Endothelial cell (in vitro differentiated cells): ENCODE measurements around the gene BCAP31. TPM values are rescaled to one million over a fixed set of nuclear protein-coding genes. Genes with fewer than 3 reads are reported as not detected.
"Not testable (repeated sequence)": the region's sequence is repeated elsewhere in the genome, so short reads cannot be mapped to it uniquely, and the experiment has no call there.

Source experiments
- DNase-seq: peaks from one replicate; pipeline ENCODE4 v3.0.0; 2021; ENCODE audit warnings: low spot score
- H3K27ac Mint-ChIP-seq: one replicate; pipeline ENCODE4 v1.8.0; 2021; ENCODE audit warnings: mixed read lengths, inconsistent platforms; ENCODE audit not compliant: unreplicated experiment
- H3K27me3 Mint-ChIP-seq: one replicate; pipeline ENCODE4 v1.8.0; 2021; ENCODE audit warnings: mild to moderate bottlenecking, moderate library complexity, mixed read lengths, inconsistent platforms; ENCODE audit not compliant: unreplicated experiment
- H3K36me3 Mint-ChIP-seq: one replicate; pipeline ENCODE4 v1.8.0; 2021; ENCODE audit warnings: mild to moderate bottlenecking, low read depth, mixed read lengths, inconsistent platforms; ENCODE audit not compliant: unreplicated experiment
- H3K4me1 Mint-ChIP-seq: one replicate; pipeline ENCODE4 v1.8.0; 2021; ENCODE audit warnings: mild to moderate bottlenecking, mixed read lengths, inconsistent platforms; ENCODE audit not compliant: unreplicated experiment
- H3K4me3 Mint-ChIP-seq: one replicate; pipeline ENCODE4 v1.8.0; 2021; ENCODE audit warnings: mild to moderate bottlenecking, mixed read lengths, inconsistent platforms; ENCODE audit not compliant: unreplicated experiment
- H3K9me3 Mint-ChIP-seq: one replicate; pipeline ENCODE4 v1.8.0; 2021; ENCODE audit warnings: mixed read lengths, inconsistent platforms; ENCODE audit not compliant: unreplicated experiment
- CTCF ChIP-seq: fragments of 200-600 bp; sonication (generic); IDR thresholded peaks from one replicate; pipeline ENCODE4 v1.5.0; 2021; ENCODE audit warnings: antibody characterized with exemption; ENCODE audit not compliant: unreplicated experiment
- total RNA-seq: library from RNA; stranded (reverse); fragmentation: NEBNext Ultra II Directional; extraction: Animal tissue kit (Norgen Biotek cat#: 25700); gene quantifications from one replicate; pipeline ENCODE4 v1.2.1, GENCODE V29; 2021; ENCODE audit not compliant: unreplicated experiment

The BCAP31 gene
- total RNA-seq, 1 donor from 2014 or later: 282 TPM

DNA sequence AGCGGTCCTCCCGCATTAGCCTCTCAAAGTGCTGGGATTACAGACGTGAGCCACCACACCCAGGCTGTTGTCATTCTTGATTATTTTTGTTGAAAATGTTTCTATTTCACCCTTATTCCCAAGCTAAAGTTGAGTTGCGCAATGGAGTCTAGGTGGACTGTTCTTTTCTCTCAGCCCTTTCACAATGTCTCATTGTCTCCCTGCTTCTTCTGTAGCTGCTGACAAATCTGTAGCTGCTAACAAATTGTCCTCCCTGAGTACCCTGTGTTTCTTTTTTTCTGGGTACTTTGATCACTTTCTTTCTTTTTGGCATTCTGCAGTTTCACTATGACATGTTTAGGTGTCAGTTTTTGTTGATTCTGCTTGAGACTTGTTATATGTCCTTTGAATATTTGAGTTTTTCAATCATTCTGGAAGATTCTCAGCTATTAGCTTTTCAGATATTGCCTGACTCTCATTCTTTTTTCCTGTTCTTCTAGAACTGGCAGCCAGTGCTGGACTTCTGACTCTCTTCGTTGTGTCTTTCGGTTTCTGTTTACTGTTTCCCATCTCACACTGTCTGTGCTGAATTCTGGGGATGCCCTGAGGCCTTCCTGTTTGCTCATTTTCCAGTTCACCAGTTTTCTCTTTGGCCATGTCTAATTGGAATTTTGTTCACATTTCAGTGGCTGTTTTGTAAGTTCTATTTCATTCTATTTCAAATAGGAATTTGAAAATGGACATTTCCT is 7.1 kb upstream of the BCAP31 start:
- TF ChIP-seq CTCF: no peak
- no peak for DNase-seq
- Mint-ChIP-seq H3K27ac (no peak overlapping the region), H3K27me3 (peaks cover 4% of the 10 kb centered on the region), H3K4me3 (peak overlapping the region; percentile 32), H3K36me3 (peaks cover 24% of the 10 kb centered on the region), H3K4me1 (peaks cover 16% of the 10 kb centered on the region), H3K9me3 (no peaks in the 10 kb centered on the region)

DNA sequence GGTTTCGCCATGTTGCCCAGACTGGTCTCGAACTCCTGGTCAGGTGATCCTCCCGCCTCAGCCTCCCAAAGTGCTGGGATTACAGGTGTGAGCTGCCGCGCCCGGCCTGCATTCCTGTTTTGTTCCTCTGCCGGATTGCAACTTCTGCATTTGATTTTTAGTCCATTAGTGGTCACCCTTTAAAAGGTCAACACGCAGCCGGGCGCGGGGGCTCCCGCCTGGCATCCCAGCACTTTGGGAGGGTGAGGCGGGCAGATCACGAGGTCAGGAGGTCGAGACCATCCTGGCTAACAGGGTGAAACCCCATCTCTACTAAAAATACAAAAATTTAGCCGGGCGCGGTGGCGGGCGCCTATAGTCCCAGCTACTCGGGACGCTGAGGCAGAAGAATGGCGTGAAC is 5.9 kb upstream of the BCAP31 start:
- H3K4me1 Mint-ChIP-seq: peaks cover 11% of the 10 kb centered on the region

DNA sequence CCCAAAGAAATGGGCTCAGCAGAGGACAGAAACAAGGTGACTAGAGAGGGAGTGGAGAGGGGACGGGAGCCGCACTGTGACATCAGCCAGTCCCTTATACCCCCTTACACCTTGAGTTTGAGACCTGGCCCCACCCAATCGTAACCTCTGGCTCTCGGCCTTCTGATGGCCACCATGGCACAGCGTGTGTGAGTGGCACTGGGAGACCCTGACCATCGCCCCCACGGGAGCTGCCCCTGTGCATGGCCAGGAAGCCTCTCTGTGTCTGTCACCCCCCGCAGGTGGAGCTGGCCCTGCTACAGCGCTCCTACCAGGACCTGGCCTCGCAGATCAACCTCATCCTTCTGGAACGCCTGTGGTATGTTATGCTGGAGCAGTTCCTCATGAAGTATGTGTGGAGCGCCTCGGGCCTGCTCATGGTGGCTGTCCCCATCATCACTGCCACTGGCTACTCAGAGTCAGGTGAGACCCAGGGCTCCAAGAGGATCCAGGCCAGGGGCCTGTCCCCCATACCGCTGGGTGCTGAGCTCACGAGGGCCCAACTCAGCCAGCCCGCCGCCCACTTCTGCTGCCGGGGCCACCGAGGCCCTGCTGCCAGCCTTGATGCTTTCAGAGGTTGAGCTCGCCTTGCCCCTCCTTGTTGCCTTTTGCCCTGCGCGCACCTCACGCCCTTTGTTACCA is 4.9 kb upstream of the BCAP31 start:
- Mint-ChIP-seq H3K4me3 (no peak overlapping the region), H3K36me3 (peaks cover 13% of the 10 kb centered on the region), H3K9me3 (no peaks in the 10 kb centered on the region), H3K4me1 (peaks cover 11% of the 10 kb centered on the region), H3K27me3 (peaks cover 3% of the 10 kb centered on the region), H3K27ac (no peak overlapping the region)
- no peak for TF ChIP-seq CTCF
- DNase-seq: no peak

More for the DNA sequence above, 5.9 kb upstream of the BCAP31 start:
- not testable (repeated sequence) for H3K27ac Mint-ChIP-seq, DNase-seq, H3K27me3 Mint-ChIP-seq, H3K4me3 Mint-ChIP-seq, H3K9me3 Mint-ChIP-seq
- peaks cover 19% of the 10 kb centered on the region for H3K36me3 Mint-ChIP-seq

DNA sequence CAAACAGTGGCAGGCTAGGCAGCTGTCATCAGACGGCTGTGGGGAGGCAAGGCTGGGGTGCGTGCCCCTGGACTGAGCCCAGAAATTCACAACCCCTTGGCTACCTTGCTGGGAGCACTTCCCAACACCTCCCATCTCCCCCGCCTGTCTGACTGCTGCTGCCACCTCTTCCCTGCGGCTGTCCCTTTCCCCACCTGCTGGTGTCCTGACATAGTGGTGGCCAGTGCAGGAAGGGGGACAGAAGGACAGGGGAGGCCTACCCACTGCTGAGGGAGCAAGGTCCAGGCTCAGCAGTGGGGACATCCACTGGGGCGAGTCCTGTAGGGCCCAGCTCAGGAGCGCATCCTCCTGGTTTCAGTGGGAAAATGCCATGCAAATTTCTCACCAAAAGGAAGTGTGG is 3.9 kb upstream of the BCAP31 start:
- no peak for DNase-seq
- Mint-ChIP-seq H3K27ac (no peak overlapping the region), H3K36me3 (peaks cover 13% of the 10 kb centered on the region), H3K27me3 (peaks cover 3% of the 10 kb centered on the region), H3K4me3 (no peak overlapping the region), H3K4me1 (peaks cover 11% of the 10 kb centered on the region), H3K9me3 (no peaks in the 10 kb centered on the region)
- TF ChIP-seq CTCF: no peak

DNA sequence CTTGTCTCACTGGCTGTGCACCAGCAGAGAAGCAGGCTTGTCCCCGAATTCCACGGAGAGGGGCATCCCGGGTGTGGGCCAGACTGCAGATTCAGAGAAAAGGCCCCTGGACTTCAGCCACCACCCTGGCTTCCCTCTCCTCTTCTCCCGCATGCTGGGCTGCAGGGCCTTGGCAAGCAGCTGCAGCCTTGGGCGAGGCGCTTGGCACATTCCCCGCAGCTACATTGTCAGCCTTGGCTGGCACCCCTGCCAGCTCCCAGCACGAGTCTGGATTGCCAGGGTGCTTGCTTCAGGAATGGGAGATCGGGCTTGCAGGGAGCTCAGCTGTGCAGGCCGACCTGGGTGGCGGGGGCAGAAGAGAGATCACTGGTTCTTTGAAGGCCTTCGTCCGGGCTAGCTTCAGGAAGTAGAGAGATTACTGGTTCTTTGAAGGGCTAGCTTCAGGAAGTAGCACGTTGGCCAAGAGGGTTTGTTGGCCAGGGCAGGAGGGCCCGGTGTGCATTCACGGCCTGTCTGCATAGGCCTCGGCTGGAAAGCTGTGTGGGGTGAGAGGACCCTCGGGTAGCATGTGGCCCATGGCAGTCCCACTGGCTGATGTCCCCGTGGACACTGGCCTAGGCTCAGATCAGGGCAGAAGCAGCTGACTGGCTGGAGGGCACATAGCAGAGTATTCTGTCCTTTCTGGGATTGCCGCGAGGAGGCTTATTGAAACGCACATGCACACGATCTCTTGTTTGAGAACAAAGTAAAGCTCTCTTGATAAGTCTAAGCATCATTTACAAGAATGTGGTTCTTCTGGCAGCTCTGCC is 3.1 kb upstream of the BCAP31 start:
- peaks cover 9% of the 10 kb centered on the region for H3K27me3 Mint-ChIP-seq
- H3K36me3 Mint-ChIP-seq: peaks cover 14% of the 10 kb centered on the region
- no peak for DNase-seq
- no peak overlapping the region for H3K27ac Mint-ChIP-seq
- H3K9me3 Mint-ChIP-seq: no peaks in the 10 kb centered on the region
- TF ChIP-seq CTCF: no peak
- H3K4me3 Mint-ChIP-seq: no peak overlapping the region
- H3K4me1 Mint-ChIP-seq: peaks cover 11% of the 10 kb centered on the region
